ENCODE results near the gene KCNQ5. TPM values are rescaled to one million over a fixed set of nuclear protein-coding genes. Genes with fewer than 3 reads are reported as not detected.
"Not testable (repeated sequence)": the region's sequence is repeated elsewhere in the genome, so short reads cannot be mapped to it uniquely, and the experiment has no call there.

Gene KCNQ5
- total and polyA plus RNA-seq, 12 donors: 0.10 to 3.6 (median 0.52) TPM

DNA sequence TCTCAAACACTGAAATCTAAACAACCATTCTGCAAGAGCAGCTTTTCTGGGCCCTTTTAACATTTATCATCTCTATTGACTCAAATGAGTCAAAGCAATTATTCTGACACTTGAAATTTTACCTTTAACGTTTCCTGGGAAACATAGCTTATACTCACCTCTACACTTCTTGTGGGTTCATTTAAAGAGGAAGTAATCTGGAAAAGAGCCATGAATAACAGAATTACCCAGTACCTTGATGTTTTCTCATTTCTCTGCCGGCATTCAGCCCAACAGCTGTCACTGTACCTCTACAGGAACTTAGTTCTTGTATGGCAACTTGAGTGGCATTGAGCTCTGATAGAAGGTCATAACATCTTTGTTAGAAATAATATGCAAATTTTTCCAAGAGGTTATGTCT lies 272.2 kb downstream of the KCNQ5 start:
- no peak for DNase-seq
- WGBS, 4 donors: 33 to 43% (median 36%) methylated on average over 2 of the region's 2 CpGs
- H3K36me3 ChIP-seq (replicated peaks in 1 of 2): no peaks in the 10 kb centered on the region
- no peak overlapping the region for H3K4me3 ChIP-seq
- no peaks in the 10 kb centered on the region for H3K27me3 ChIP-seq
- intact Hi-C loops (cut with DNase I): no loop called here
- H3K9me3 ChIP-seq (replicated peaks in 1 of 3): no peaks in the 10 kb centered on the region
- no peak overlapping the region for H3K27ac ChIP-seq
- TF ChIP-seq, protein P1, sequence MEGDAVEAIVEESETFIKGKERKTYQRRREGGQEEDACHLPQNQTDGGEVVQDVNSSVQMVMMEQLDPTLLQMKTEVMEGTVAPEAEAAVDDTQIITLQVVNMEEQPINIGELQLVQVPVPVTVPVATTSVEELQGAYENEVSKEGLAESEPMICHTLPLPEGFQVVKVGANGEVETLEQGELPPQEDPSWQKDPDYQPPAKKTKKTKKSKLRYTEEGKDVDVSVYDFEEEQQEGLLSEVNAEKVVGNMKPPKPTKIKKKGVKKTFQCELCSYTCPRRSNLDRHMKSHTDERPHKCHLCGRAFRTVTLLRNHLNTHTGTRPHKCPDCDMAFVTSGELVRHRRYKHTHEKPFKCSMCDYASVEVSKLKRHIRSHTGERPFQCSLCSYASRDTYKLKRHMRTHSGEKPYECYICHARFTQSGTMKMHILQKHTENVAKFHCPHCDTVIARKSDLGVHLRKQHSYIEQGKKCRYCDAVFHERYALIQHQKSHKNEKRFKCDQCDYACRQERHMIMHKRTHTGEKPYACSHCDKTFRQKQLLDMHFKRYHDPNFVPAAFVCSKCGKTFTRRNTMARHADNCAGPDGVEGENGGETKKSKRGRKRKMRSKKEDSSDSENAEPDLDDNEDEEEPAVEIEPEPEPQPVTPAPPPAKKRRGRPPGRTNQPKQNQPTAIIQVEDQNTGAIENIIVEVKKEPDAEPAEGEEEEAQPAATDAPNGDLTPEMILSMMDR (IDR thresholded peaks at IDR 0.05): no peak
- no peak for TF ChIP-seq POLR2A (IDR thresholded peaks at IDR 0.05)
- H3K4me1 ChIP-seq (replicated peaks in 1 of 2): no peaks in the 10 kb centered on the region

DNA sequence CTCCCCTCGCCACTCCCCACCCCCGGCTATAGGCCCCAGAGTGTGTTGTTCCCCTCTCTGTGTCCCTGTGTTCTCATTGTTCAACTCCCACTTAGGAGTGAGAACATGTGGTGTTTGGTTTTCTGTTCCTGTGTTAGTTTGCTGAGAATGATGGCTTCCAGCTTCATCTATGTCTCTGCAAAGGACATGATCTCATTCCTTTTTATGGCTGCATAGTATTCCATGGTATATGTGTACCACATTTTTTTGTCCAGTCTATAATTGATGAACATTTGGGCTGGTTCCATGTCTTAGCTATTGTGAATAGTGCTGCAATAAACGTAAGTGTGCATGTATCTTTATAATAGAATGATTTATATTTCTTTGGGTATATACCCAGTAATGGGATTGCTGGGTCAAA lies 276.4 kb downstream of the KCNQ5 start:
- H3K4me3 ChIP-seq; H3K9me3 ChIP-seq (replicated peaks in 1 of 3); intact Hi-C loops (cut with DNase I); H3K27me3 ChIP-seq; H3K27ac ChIP-seq; H3K36me3 ChIP-seq (replicated peaks in 1 of 2); H3K4me1 ChIP-seq (replicated peaks in 1 of 2); DNase-seq: not testable (repeated sequence)
- 52 to 75% (median 59%) methylated on average over 3 of the region's 3 CpGs for WGBS, 4 donors

DNA sequence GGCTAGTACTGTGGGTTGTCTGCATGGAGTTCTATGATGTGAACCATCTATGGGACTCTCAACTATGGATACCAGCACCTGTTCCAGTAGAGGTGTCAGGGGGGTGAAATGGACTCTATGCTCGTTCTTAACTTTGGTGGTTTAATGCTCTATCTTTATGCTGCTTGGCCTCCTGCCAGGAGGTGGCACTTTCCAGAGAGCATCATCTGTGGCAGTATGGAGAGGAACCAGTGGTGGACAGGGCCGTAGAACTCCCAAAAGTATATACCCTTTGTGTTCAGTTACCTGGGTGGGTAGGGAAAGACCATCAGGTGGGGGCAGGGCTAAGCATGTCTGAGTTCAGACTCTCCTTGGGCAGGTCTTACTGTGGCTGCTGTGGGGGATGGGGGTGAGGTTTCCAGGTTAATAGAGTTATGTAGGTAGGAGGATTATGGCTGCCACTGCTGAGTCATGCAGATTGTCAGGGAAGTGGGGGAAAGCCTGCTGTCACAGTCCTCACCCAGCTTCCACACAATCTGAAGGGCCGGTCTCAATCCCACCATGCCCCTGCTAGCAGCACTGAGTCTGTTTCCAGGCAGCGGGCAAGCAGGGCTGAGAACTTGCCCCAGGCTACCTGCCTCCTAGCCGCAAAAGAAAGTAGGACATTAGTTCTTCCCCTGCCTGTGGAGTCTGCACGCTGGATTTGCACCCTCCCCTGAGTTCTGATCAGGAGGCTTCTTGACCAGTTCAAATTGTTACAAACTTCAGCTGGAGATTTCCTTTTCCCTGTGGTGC lies 284.0 kb downstream of the KCNQ5 start:
- no peaks in the 10 kb centered on the region for H3K27me3 ChIP-seq
- intact Hi-C loops (cut with DNase I): no loop called here
- no peaks in the 10 kb centered on the region for H3K9me3 ChIP-seq (replicated peaks in 1 of 3)
- H3K27ac ChIP-seq: no peak overlapping the region
- no peaks in the 10 kb centered on the region for H3K36me3 ChIP-seq (replicated peaks in 1 of 2)
- DNase-seq: no peak
- no peak overlapping the region for H3K4me3 ChIP-seq
- H3K4me1 ChIP-seq (replicated peaks in 1 of 2): no peaks in the 10 kb centered on the region
- no peak for TF ChIP-seq POLR2A (IDR thresholded peaks at IDR 0.05)
- TF ChIP-seq, protein P1 (IDR thresholded peaks at IDR 0.05): no peak
- 78 to 98% (median 87%) methylated on average over 5 to 6 of the region's 6 CpGs for WGBS, 4 donors

DNA sequence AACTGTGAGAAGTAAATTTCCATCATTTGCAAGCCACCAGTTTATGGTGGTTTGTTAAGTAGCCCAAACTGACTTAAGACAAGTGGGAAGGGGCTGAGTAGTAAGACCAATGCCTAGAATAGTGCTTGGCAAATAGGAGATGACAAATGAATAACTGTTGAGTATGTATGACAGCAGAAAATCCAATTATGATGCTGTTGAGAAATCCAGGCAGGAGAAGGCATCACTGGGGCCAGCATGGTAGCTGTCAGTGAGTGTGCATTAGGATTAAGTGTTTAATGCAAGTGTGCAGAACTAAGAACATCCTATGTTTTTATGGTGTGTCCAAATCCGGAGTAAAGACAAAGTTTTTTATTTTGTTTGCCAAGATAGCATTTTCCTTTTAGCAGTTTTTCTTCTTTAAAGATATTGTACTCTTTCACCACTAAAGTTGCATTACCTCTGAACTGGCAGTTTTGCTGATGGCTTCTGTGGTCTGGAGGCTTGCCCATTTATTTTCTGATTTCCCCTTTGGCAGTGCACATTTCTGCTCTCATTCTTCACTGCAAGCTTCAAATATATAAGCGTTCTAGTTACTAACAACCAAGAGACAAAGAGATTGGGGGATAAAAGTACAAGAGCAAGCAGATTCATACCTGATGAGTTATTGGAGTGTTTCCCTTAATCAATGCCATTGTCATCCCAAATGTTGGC lies 289.7 kb downstream of the KCNQ5 start:
- no peaks in the 10 kb centered on the region for H3K27me3 ChIP-seq
- no peak for TF ChIP-seq POLR2A (IDR thresholded peaks at IDR 0.05)
- TF ChIP-seq, protein P1 (IDR thresholded peaks at IDR 0.05): no peak

More for the DNA sequence above, 289.7 kb downstream of the KCNQ5 start:
- Histone ChIP-seq H3K4me1 (replicated peaks in 1 of 2) (no peaks in the 10 kb centered on the region), H3K27ac (no peak overlapping the region), H3K4me3 (no peak overlapping the region), H3K9me3 (replicated peaks in 1 of 3) (no peaks in the 10 kb centered on the region), H3K36me3 (replicated peaks in 1 of 2) (no peaks in the 10 kb centered on the region)
- intact Hi-C loops (cut with DNase I): no loop called here
- WGBS, 4 donors: 48 to 58% (median 54%) methylated on average over 2 of the region's 2 CpGs
- DNase-seq: no peak
